Measurements from ENCODE around the gene PSORS1C2.

DNA sequence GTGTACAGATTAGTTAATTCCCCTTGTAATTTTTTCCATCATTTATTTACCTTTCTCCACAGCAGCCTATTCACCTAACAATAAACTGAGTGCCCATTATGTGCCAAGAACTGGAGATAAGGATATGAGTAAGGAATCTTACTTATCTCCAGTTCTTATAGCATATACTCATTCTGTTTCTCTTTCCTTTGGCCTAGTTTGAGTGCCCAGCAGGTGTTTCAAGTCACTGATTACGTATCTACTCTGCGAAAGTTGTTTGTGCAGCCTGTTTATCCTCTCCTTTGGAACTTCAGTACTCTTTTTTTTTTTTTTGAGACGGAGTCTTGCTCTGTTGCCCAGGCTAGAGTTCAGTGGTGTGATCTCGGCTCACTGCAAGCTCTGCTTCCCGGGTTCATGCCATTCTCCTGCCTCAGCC lies 48.9 kb upstream of the PSORS1C2 start:
- no peak for TF ChIP-seq CTCF (IDR thresholded peaks at IDR 0.05; ENCODE audit: low read depth, low read length)
- TF ChIP-seq EZH2phosphoT487 (IDR thresholded peaks at IDR 0.05; ENCODE audit: low read depth), result no peak
